ENCODE data around the gene UBE2Z.

- TF ChIP-seq EZH2 (IDR thresholded peaks at IDR 0.05) (no peak), POLR2AphosphoS5 (IDR thresholded peaks at IDR 0.05; ENCODE audit: borderline replicate concordance, low read depth, low read length) (no peak), FOXP2 (optimal IDR thresholded peaks at IDR 0.05; ENCODE audit: control extremely low read depth, extremely low read length, insufficient read depth) (no peak)
Observed at GRCh38 chr17:48960834-48961515, 52.8 kb downstream of the UBE2Z start.

Measured in SK-N-MC (cell line).